ENCODE results near the gene USP7. TPM values are rescaled to one million over a fixed set of nuclear protein-coding genes. Genes with fewer than 3 reads are reported as not detected.

The USP7 gene
- total RNA-seq, 3 donors from 2014 or later = 87.9 to 156 (median 118) TPM

DNA sequence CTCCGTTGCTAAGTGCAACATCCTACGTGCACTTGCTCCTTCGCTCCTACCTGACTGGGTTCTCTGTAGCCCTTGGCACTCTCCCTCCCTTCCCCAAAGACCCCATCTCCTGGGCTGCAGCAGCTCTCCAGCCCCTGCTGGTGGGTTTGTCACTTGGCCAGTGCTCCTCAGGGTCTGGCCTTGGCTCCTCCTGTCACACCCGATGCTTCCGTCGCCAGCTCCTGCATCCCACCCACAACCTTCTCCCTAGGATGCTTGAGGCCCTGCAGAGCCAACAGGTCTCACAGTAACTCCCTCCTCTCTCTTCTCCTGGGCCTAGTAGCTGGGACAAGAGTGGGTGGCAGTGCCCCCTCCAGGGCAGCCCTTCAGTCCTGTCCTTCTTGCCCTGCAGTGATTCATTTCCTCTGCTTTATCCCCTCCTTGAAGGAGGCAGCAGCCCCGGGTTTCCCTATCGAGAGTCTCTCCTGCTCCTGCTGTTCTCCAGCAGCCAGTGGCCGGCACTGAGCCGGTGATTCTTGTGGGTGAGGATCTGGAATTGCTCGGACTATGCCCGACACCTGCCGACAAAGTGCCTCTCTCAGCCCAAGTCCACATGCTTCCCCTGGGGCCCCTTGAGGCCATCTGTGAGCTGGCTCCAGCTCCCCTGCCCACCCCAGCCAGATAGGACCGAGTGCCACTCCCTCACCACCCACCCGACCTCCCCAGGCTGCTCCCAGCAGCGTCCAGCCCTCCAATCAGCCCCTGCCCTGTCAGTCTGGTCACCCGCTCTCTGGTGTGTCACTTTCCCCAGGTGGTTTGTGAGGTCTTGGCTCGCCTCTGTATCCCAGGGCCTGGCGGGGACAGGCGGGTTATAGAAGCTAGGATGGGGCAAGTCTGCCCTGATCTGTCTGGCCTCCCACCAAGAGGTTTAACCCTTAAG is 77.8 kb downstream of the USP7 start:
- Histone ChIP-seq H3K9me3 (no peaks in the 10 kb centered on the region), H3K27me3 (no peaks in the 10 kb centered on the region), H3K36me3 (no peaks in the 10 kb centered on the region), H3K27ac (no peak overlapping the region), H3K4me1 (peaks cover 0 to 6% of the 10 kb centered on the region in 2 donors), H3K4me3 (peak overlapping the region in 1 of 3 donors; percentile 15)
- TF ChIP-seq CTCF (IDR thresholded peaks at IDR 0.05) (no peak), POLR2A (IDR thresholded peaks at IDR 0.05) (no peak), POLR2AphosphoS5 (IDR thresholded peaks at IDR 0.05) (no peak)
- intact Hi-C loops (cut with DNase I; ENCODE audit: low total_unique reads) = loop anchor here (10.0 kb wide), 1 partner anchor 241 kb away; no protein-coding TSS in a partner anchor
- DNase-seq (ENCODE audit: low spot score in 2 of 2) = no peak

DNA sequence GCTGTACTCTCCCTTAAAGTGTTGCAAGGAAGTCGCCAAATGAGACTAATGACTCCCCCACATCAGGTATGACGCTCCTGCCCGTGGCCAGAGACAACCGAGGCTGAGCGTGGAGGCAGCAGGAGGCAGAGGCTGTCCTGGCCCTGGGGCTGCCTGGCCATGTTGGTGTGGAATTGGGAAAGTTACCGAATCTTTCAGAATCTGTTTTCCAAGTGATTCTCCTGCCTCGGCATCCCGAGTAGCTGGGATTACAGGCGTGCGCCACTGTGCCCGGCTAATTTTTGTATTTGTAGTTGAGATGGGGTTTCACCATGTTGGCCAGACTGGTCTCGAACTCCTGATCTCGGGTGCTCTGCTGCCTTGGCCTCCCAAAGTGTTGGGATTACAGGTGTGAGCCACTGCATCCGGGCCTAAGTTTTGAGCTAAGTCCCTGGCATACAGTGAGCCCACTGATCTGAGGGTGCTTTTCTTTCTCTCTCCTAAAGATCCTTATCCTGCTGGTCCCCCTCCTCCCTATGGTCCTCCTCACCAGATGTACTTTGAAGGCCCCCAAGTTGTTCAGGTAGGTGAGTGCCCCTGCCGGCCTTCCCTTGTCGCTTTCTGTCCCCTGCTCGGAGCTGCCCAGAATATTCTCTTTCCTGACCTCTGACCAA is 80.9 kb downstream of the USP7 start:
- no peaks in the 10 kb centered on the region for H3K9me3 ChIP-seq
- DNase-seq (ENCODE audit: low spot score in 2 of 2) = no peak
- H3K4me3 ChIP-seq = no peak overlapping the region
- H3K4me1 ChIP-seq = peaks cover 0 to 6% of the 10 kb centered on the region in 2 donors
- intact Hi-C loops (cut with DNase I; ENCODE audit: low total_unique reads) = loop anchor here (10.0 kb wide), 1 partner anchor 238 kb away; no protein-coding TSS in a partner anchor
- H3K36me3 ChIP-seq = no peaks in the 10 kb centered on the region
- no peaks in the 10 kb centered on the region for H3K27me3 ChIP-seq
- no peak for TF ChIP-seq POLR2AphosphoS5 (IDR thresholded peaks at IDR 0.05)
- no peak for TF ChIP-seq POLR2A (IDR thresholded peaks at IDR 0.05)
- no peak for TF ChIP-seq CTCF (IDR thresholded peaks at IDR 0.05)
- H3K27ac ChIP-seq = no peak overlapping the region

GRCh38 chr16:8882041-8882617 is 81.6 kb downstream of the USP7 start, which contains the start of gene LITAFD:
TSS of gene LITAFD (plus strand) at chr16:8882351. CDS start at chr16:8884356, 2,005 bp downstream.
- Histone ChIP-seq H3K27me3 (no peaks in the 10 kb centered on the region), H3K36me3 (no peaks in the 10 kb centered on the region), H3K4me1 (peaks cover 0 to 6% of the 10 kb centered on the region in 2 donors), H3K27ac (no peak within 1 kb of the TSS), H3K9me3 (no peaks in the 10 kb centered on the region), H3K4me3 (no peak within 1 kb of the TSS)
- TF ChIP-seq POLR2AphosphoS5 (IDR thresholded peaks at IDR 0.05) (no peak), CTCF (IDR thresholded peaks at IDR 0.05) (no peak), POLR2A (IDR thresholded peaks at IDR 0.05) (no peak)
- no peak for DNase-seq (ENCODE audit: low spot score in 2 of 2)
- intact Hi-C loops (cut with DNase I; ENCODE audit: low total_unique reads) = loop anchor here (10.0 kb wide), 1 partner anchor 237 kb away; no protein-coding TSS in a partner anchor

GRCh38 chr16:8880839-8881510 is 82.7 kb downstream of the USP7 start:
- TF ChIP-seq POLR2A (IDR thresholded peaks at IDR 0.05) (no peak), CTCF (IDR thresholded peaks at IDR 0.05) (no peak), POLR2AphosphoS5 (IDR thresholded peaks at IDR 0.05) (no peak)
- no peaks in the 10 kb centered on the region for H3K9me3 ChIP-seq
- DNase-seq (ENCODE audit: low spot score in 2 of 2) = no peak
- H3K27me3 ChIP-seq = no peaks in the 10 kb centered on the region
- intact Hi-C loops (cut with DNase I; ENCODE audit: low total_unique reads) = loop anchor here (10.0 kb wide), 1 partner anchor 236 kb away; no protein-coding TSS in a partner anchor
- H3K4me1 ChIP-seq = peaks cover 0 to 2% of the 10 kb centered on the region in 2 donors
- no peaks in the 10 kb centered on the region for H3K36me3 ChIP-seq
- H3K4me3 ChIP-seq = no peak overlapping the region
- no peak overlapping the region for H3K27ac ChIP-seq

Measured in breast epithelium (tissue), 4 donors.